Natural killer cell (primary cell): Measurements from ENCODE around the gene SKAP1. TPM values are rescaled to one million over a fixed set of nuclear protein-coding genes. Genes with fewer than 3 reads are reported as not detected.

Source experiments
- ATAC-seq, 3 donors: fragments of 150-1000 bp in 2 of 3; fragments of 200-7000 bp in 1 of 3; cut with Tn5 transposase; 1 replicate in 1 of 3; 2 replicates in 2 of 3; pipeline ENCODE4 v1.10.0; 2021; ENCODE audit warnings: mild to moderate bottlenecking in 2 of 3, moderate library complexity in 2 of 3
- DNase-seq, 2 donors: peaks; one replicate each; pipeline versions ENCODE4 v3.0.0 to v3.0.0-alpha.2; 2013 to 2021; ENCODE audit warnings: mixed read lengths in 1 of 2
- H3K27ac ChIP-seq: one replicate; pipeline ENCODE4 v1.5.1; 2013; ENCODE audit warnings: mild to moderate bottlenecking, low read length
- H3K27me3 ChIP-seq: one replicate; pipeline ENCODE4 v1.6.1; 2013; ENCODE audit warnings: low read length; ENCODE audit not compliant: control insufficient read depth, insufficient read depth
- H3K36me3 ChIP-seq: one replicate; pipeline ENCODE4 v1.6.1; 2013; ENCODE audit warnings: low read length; ENCODE audit not compliant: control insufficient read depth, insufficient read depth
- H3K4me1 ChIP-seq: one replicate; pipeline ENCODE4 v1.6.1; 2013; ENCODE audit warnings: low read length; ENCODE audit not compliant: control insufficient read depth, insufficient read depth
- H3K4me3 ChIP-seq: one replicate; pipeline ENCODE4 v1.5.1; 2013; ENCODE audit warnings: low read length
- H3K9me3 ChIP-seq: one replicate; pipeline ENCODE4 v1.6.1; 2013; ENCODE audit warnings: low read length; ENCODE audit not compliant: control insufficient read depth, insufficient read depth
- H3K27ac Mint-ChIP-seq, 2 donors: one replicate each; pipeline ENCODE4 v1.8.0; 2022; ENCODE audit warnings: mild to moderate bottlenecking in 2 of 2, mixed read lengths in 2 of 2, moderate library complexity in 1 of 2
- H3K27me3 Mint-ChIP-seq, 2 donors: one replicate each; pipeline ENCODE4 v1.8.0; 2022; ENCODE audit warnings: low read depth in 2 of 2, mixed read lengths in 2 of 2
- H3K36me3 Mint-ChIP-seq: one replicate; pipeline ENCODE4 v1.8.0; 2022; ENCODE audit warnings: mixed read lengths
- H3K4me1 Mint-ChIP-seq, 2 donors: one replicate each; pipeline ENCODE4 v1.8.0; 2022; ENCODE audit warnings: mixed read lengths in 2 of 2
- H3K4me3 Mint-ChIP-seq: one replicate; pipeline ENCODE4 v1.8.0; 2022; ENCODE audit warnings: mild to moderate bottlenecking, moderate library complexity, mixed read lengths
- H3K9me3 Mint-ChIP-seq, 2 donors: one replicate each; pipeline ENCODE4 v1.8.0; 2022; ENCODE audit warnings: mixed read lengths in 2 of 2
- WGBS: methylation state at CpG from one replicate; pipeline ENCODE4 v1.1.7; 2013; ENCODE audit warnings: missing lambda C conversion rate; ENCODE audit not compliant: insufficient coverage; 5-methylcytosine and 5-hydroxymethylcytosine counted together
- intact Hi-C: fragments of 100-400 bp; cut with micrococcal nuclease; formaldehyde crosslinking; loops from one replicate; pipeline ENCODE4 v1.14.2; 2022
- total RNA-seq, 4 donors: library from RNA; stranded (reverse); fragments of 120-200 nt in 1 of 4; gene quantifications; one replicate each; pipeline versions ENCODE4 v1.2.3 to v1.2.4, GENCODE V29; 2013 to 2022
- TF ChIP-seq, protein P1 (sequence below): fragments of 200-600 bp; IDR thresholded peaks from one replicate; pipeline ENCODE4 v1.8.0; 2022; ENCODE audit warnings: antibody characterized with exemption

SKAP1 gene
- total RNA-seq, 3 donors from 2014 or later (not counting 1 experiment from before 2014, with no cell fraction given), result 168 to 227 (median 190) TPM

- intact Hi-C loops, result no loop called here
- Mint-ChIP-seq H3K36me3 (no peaks in the 10 kb centered on the region), H3K9me3 (no peaks in the 10 kb centered on the region), H3K27me3 (no peaks in the 10 kb centered on the region), H3K27ac (peak overlapping the region; percentile 64 to 84), H3K4me3 (peak overlapping the region; percentile 67), H3K4me1 (peaks cover 60 to 62% of the 10 kb centered on the region in 2 donors)
- WGBS, result 93% methylated on average over 2 of the region's 8 CpGs
- Histone ChIP-seq H3K4me3 (no peak overlapping the region), H3K9me3 (no peaks in the 10 kb centered on the region), H3K27ac (no peak overlapping the region), H3K4me1 (no peaks in the 10 kb centered on the region), H3K36me3 (no peaks in the 10 kb centered on the region), H3K27me3 (no peaks in the 10 kb centered on the region)
- TF ChIP-seq, protein P1, sequence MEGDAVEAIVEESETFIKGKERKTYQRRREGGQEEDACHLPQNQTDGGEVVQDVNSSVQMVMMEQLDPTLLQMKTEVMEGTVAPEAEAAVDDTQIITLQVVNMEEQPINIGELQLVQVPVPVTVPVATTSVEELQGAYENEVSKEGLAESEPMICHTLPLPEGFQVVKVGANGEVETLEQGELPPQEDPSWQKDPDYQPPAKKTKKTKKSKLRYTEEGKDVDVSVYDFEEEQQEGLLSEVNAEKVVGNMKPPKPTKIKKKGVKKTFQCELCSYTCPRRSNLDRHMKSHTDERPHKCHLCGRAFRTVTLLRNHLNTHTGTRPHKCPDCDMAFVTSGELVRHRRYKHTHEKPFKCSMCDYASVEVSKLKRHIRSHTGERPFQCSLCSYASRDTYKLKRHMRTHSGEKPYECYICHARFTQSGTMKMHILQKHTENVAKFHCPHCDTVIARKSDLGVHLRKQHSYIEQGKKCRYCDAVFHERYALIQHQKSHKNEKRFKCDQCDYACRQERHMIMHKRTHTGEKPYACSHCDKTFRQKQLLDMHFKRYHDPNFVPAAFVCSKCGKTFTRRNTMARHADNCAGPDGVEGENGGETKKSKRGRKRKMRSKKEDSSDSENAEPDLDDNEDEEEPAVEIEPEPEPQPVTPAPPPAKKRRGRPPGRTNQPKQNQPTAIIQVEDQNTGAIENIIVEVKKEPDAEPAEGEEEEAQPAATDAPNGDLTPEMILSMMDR, result no peak
- DNase-seq (no peak), ATAC-seq (peak in 2 of 3 donors; percentile 39 to 64)
Measured at GRCh38 chr17:48313096-48313755, 116.8 kb downstream of the SKAP1 start.

DNA sequence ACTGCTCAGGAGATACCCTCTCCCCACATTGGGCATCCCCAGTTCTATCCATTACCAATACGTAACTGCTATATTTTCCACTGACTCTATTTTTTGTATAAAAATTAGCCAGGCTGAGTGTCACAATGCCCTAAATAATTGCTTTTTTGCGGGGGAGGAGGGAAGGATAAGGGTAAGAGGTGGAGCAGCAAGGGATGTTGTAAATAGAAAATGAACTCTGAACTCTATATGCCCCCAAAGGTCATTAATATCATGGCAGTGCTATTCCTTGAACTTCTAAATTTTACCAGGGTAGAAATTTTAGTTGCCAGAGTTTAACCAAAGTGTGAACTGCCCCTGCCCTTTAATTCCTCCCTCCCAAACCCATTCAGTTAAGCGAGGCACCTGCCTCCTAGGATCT, 118.7 kb downstream of the SKAP1 start:
- TF ChIP-seq, protein P1, result no peak
- Histone ChIP-seq H3K36me3 (no peaks in the 10 kb centered on the region), H3K27me3 (no peaks in the 10 kb centered on the region), H3K9me3 (no peaks in the 10 kb centered on the region), H3K4me3 (no peak overlapping the region), H3K27ac (no peak overlapping the region), H3K4me1 (no peaks in the 10 kb centered on the region)
- H3K27ac Mint-ChIP-seq, result peak overlapping the region; percentile 73 to 84
- H3K4me1 Mint-ChIP-seq, result peaks cover 58 to 68% of the 10 kb centered on the region in 2 donors
- intact Hi-C loops, result no loop called here
- no peaks in the 10 kb centered on the region for H3K27me3 Mint-ChIP-seq
- ATAC-seq, result no peak
- no peaks in the 10 kb centered on the region for H3K9me3 Mint-ChIP-seq
- no peak for DNase-seq
- H3K36me3 Mint-ChIP-seq, result no peaks in the 10 kb centered on the region
- 89% methylated on average over 3 of the region's 3 CpGs for WGBS
- no peak overlapping the region for H3K4me3 Mint-ChIP-seq

- Mint-ChIP-seq H3K27me3 (no peaks in the 10 kb centered on the region), H3K4me3 (no peak overlapping the region), H3K9me3 (no peaks in the 10 kb centered on the region), H3K36me3 (no peaks in the 10 kb centered on the region), H3K4me1 (peaks cover 58 to 62% of the 10 kb centered on the region in 2 donors), H3K27ac (peak overlapping the region in 1 of 2 donors; percentile 84)
- intact Hi-C loops, result no loop called here
- Histone ChIP-seq H3K27me3 (no peaks in the 10 kb centered on the region), H3K9me3 (no peaks in the 10 kb centered on the region), H3K4me1 (no peaks in the 10 kb centered on the region), H3K36me3 (no peaks in the 10 kb centered on the region), H3K4me3 (no peak overlapping the region), H3K27ac (no peak overlapping the region)
- no peak for ATAC-seq
- DNase-seq, result no peak
- TF ChIP-seq, protein P1, result no peak
- WGBS, result 91% methylated on average over 16 of the region's 16 CpGs
Measured at GRCh38 chr17:48310748-48311213, 119.2 kb downstream of the SKAP1 start.

DNA sequence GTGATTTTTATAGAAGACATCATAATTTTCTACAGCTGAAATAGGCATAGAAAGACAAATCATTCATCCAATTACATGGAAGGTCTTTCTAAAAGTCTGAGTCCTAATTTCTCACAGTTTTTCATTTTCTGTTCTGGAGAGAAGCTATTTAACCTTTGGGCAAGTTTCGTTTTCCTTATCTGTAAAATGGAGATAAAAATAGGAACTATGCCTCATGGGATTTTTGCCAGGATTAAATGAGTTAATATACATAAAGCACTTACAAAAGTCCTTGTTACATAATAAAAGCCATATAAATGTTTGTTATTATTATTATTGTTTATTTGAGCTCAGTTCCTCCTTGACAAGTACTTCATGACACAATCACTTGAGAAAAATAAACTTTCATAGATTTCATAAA, 121.4 kb downstream of the SKAP1 start:
- Mint-ChIP-seq H3K27me3 (no peaks in the 10 kb centered on the region), H3K4me3 (no peak overlapping the region), H3K9me3 (no peaks in the 10 kb centered on the region), H3K27ac (no peak overlapping the region), H3K4me1 (peaks cover 62 to 63% of the 10 kb centered on the region in 2 donors), H3K36me3 (no peaks in the 10 kb centered on the region)
- DNase-seq (no peak), ATAC-seq (no peak)
- Histone ChIP-seq H3K4me3 (no peak overlapping the region), H3K9me3 (no peaks in the 10 kb centered on the region), H3K27me3 (no peaks in the 10 kb centered on the region), H3K36me3 (no peaks in the 10 kb centered on the region), H3K4me1 (no peaks in the 10 kb centered on the region), H3K27ac (no peak overlapping the region)
- intact Hi-C loops, result no loop called here
- no CpG with 5 or more reads among the region's 1 CpG for WGBS
- TF ChIP-seq, protein P1, result no peak
